NCI-H524 treated with DMSO at 0.1 percent for 48 hours (cell line): ENCODE measurements around the gene MAMDC2.

Source experiments
- DNase-seq: peaks from one replicate; lab custom pipeline; 2025; lab: John Stamatoyannopoulos, UW

MAMDC2 gene

DNA sequence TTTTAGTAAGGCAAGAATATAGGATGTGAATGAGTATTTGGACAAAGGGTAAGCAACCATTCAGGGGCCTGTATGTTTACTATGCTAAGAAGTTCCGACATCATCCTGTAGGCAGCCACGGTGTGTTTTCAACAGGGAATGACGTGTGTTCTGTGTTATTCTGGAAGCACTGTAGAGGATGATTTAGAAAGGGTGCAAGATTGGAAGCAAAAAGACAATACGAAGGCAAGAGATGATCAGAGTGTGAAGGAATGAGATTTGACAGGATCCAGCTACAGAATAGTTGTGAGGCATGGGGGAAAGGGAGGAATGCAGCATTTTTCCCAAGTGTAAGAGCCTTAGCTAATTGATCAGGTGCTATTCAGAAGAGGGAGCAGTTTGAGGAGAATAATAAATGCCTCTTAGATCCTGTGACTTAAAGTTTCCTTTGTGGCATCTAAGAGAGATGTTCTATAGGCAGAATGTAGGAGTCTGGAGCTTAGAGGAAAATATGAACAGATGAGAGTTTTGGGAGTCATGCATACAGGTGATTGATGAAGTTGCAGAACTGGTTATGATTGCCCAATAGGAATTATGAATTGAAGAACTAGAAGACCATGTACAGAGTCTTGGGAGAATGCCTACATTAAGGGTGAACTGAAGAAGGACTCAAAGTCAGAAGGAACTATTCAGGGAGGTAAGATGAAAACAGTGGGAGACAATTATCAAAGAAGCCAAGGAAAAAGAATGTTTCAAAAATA lies 217.7 kb downstream of the MAMDC2 start:
- DNase-seq, result no peak

DNA sequence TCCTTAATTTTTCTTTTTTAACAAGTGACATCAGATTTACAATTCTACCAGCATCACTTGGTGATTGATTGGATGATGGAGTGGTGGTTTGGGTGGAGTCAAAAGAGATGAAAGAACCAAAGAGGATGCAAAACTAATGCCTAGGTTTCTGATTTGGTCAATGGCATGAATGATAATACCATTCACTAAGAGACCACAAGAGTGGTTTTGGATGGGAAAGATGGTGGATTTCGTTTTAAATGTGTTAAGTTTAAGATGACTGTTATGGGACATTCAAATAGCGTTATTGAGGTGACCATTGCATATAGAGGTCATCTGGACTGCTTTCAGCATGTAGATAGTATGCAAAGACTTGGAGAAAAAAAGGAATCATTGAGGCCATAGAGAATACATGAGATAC lies 218.7 kb downstream of the MAMDC2 start:
- DNase-seq, result no peak

DNA sequence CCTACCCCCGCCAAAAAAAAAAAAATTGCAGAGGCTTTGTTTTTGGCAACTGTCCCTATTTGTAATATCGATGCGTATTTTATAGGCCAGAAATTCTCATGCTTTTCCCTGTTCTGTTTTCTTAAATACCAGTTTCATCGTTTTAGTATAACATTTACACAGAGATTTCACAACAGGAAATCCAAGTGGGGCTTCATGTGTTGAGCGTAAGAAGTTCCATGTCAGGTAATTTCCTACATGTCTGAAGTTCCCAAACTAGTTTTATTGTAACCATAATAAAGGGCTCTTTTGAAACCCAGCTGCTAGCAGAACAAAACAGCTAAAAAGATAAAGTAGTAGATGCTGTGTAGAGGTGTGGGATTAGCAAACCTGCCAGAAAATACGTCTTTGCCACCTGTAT lies 219.3 kb downstream of the MAMDC2 start:
- no peak for DNase-seq

DNA sequence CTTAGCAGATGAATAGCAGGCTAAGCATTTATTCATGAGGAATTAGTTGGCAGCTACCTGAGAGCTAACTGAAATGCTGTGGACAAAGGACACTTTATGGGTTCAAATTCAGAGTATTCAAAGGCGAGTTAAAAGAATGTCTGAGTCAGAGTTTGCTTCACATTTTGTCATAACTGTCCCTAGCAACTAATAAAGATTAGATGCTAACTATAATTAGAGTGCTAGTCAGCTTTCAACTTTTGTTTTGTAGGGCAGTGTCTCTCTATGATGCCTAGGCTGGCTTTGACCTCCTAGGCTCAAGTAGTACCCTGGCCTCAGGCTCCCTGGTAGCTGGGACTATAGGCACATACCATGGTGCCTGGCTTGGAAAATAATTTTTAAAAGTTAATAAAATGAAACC lies 219.8 kb downstream of the MAMDC2 start:
- no peak for DNase-seq
